ENCODE measurements around the gene CORO2A. TPM values are rescaled to one million over a fixed set of nuclear protein-coding genes. Genes with fewer than 3 reads are reported as not detected.

CORO2A gene
- total and polyA plus RNA-seq, 2 of the 13 experiments (the other 11 are each of a cell fraction or from before 2014, with no cell fraction given), result 14.4 to 15.3 TPM

GRCh38 chr9:98228392-98229089 is 36.1 kb upstream of the CORO2A start (continued):
- TF ChIP-seq ZNF670 (CRISPR knock-in tag; IDR thresholded peaks at IDR 0.05; ENCODE audit: borderline replicate concordance), result no peak
- TF ChIP-seq PHF8 (CRISPR knock-in tag; IDR thresholded peaks at IDR 0.05), result no peak
- TF ChIP-seq NFAT5 (CRISPR knock-in tag; IDR thresholded peaks at IDR 0.05), result no peak
- no peak for TF ChIP-seq SRY (CRISPR knock-in tag; IDR thresholded peaks at IDR 0.05)
- no peak for TF ChIP-seq GTF2F1 (IDR thresholded peaks at IDR 0.05; ENCODE audit: low read length)
- no peak for TF ChIP-seq TEAD3 (CRISPR knock-in tag; optimal IDR thresholded peaks at IDR 0.05; ENCODE audit: borderline replicate concordance)
- no peak for TF ChIP-seq ZNF503 (CRISPR knock-in tag; IDR thresholded peaks at IDR 0.05)
- TF ChIP-seq SP2 (CRISPR knock-in tag; IDR thresholded peaks at IDR 0.05), result no peak
- no peak for TF ChIP-seq ZNF749 (CRISPR knock-in tag; IDR thresholded peaks at IDR 0.05; ENCODE audit: borderline replicate concordance)
- no peak for TF ChIP-seq SP1 (IDR thresholded peaks at IDR 0.05)
- TF ChIP-seq SP1 (CRISPR knock-in tag; IDR thresholded peaks at IDR 0.05), result no peak
- no peak for TF ChIP-seq FOXO4 (CRISPR knock-in tag; conservative IDR thresholded peaks at IDR 0.05)
- no peak for TF ChIP-seq ZNF367 (CRISPR knock-in tag; IDR thresholded peaks at IDR 0.05; ENCODE audit: borderline replicate concordance)
- no peak for TF ChIP-seq REXO4 (CRISPR knock-in tag; IDR thresholded peaks at IDR 0.05; ENCODE audit: borderline replicate concordance)
- peak; percentile 27; the same call in 1 of the 2 replicates for TF ChIP-seq JUN (CRISPR knock-in tag; IDR thresholded peaks at IDR 0.05)
- TF ChIP-seq ZNF281 (CRISPR knock-in tag; IDR thresholded peaks at IDR 0.05; ENCODE audit: borderline replicate concordance), result no peak
- TF ChIP-seq ZBTB26 (CRISPR knock-in tag; IDR thresholded peaks at IDR 0.05; ENCODE audit: borderline replicate concordance), result no peak

Measured in HepG2 (cell line).